GM12878 (cell line): ENCODE results near the gene TIMM17B. TPM values are rescaled to one million over a fixed set of nuclear protein-coding genes. Genes with fewer than 3 reads are reported as not detected.
A peak's percentile ranks its signal among the peaks of the same experiment; 100 is the strongest.

Source experiments
- ATAC-seq: fragments of 200-7000 bp; cut with Tn5 transposase; 3 replicates; pipeline ENCODE4 v1.9.1; 2020; ENCODE audit warnings: mild to moderate bottlenecking, moderate library complexity
- BruUV-seq: library from RNA; stranded (reverse); fragments of 400-500 nt; replicated peaks from 2 replicates; lab custom pipeline; 2021; lab: Mats Ljungman, UMichigan
- CTCF ChIA-PET: fragments of 300-600 bp; sonication (Branson Sonifier 250); formaldehyde crosslinking; extraction: SDS; loops from one replicate; lab custom pipeline; 2021; ENCODE audit warnings: inconsistent platforms; lab: Yijun Ruan, JAX
- POLR2A ChIA-PET: fragments of 350-600 bp; formaldehyde crosslinking; extraction: SDS; loops from one replicate; lab custom pipeline; 2021; ENCODE audit warnings: inconsistent platforms; lab: Charles Lee
- RAD21 ChIA-PET: fragments of 300-600 bp; sonication (Branson Sonifier 250); formaldehyde crosslinking; loops from one replicate; lab custom pipeline; 2023; ENCODE audit warnings: antibody characterized with exemption; ENCODE audit not compliant: unreplicated experiment; lab: Charles Lee
- SMC1A ChIA-PET: fragments of 300-600 bp; sonication (Branson Sonifier 250); formaldehyde crosslinking; loops from one replicate; lab custom pipeline; 2023; ENCODE audit not compliant: unreplicated experiment, uncharacterized antibody; lab: Charles Lee
- DNase-seq: peaks from one replicate; pipeline ENCODE4 v3.0.0-alpha.2; 2011; ENCODE audit warnings: low read depth, low spot score
- FAIRE-seq: peaks from 3 replicates; lab custom pipeline; 2011; peaks lifted over from hg19 to GRCh38; lab: Jason Lieb, UNC
- H2AFZ ChIP-seq: 2 replicates; pipeline ENCODE4 v1.6.0; 2011; ENCODE audit warnings: low read depth, low read length, control low read depth; ENCODE audit not compliant: control insufficient read depth
- H3K27ac ChIP-seq: 2 replicates; pipeline ENCODE4 v1.5.1; 2011; ENCODE audit warnings: control low read depth; ENCODE audit not compliant: control insufficient read depth, insufficient read depth
- H3K27me3 ChIP-seq, 2 experiments: replicated peaks in 1 of 2; 2 replicates each; pipeline versions ENCODE4 v1.6.0 to v1.6.1; 2011; ENCODE audit warnings: low read length in 1 of 2; ENCODE audit not compliant: control insufficient read depth in 2 of 2, insufficient read depth in 2 of 2
- H3K36me3 ChIP-seq, 2 experiments: 2 replicates each; pipeline ENCODE4 v1.5.1; 2011; ENCODE audit warnings: low read length in 1 of 2; ENCODE audit not compliant: control insufficient read depth in 2 of 2, insufficient read depth in 2 of 2
- H3K4me1 ChIP-seq: 2 replicates; pipeline ENCODE4 v1.6.1; 2011; ENCODE audit warnings: mild to moderate bottlenecking, low read length, moderate library complexity, mixed read lengths; ENCODE audit not compliant: control insufficient read depth, insufficient read depth
- H3K4me2 ChIP-seq: 2 replicates; pipeline ENCODE4 v1.6.0; 2011; ENCODE audit warnings: control low read depth; ENCODE audit not compliant: control insufficient read depth, insufficient read depth
- H3K4me3 ChIP-seq: fragments of 200-600 bp; sonication (generic); 2 replicates; pipeline ENCODE4 v1.5.1; 2016
- H3K79me2 ChIP-seq: 2 replicates; pipeline ENCODE4 v1.6.0; 2011; ENCODE audit warnings: low read length; ENCODE audit not compliant: control insufficient read depth, insufficient read depth
- H3K9ac ChIP-seq: 2 replicates; pipeline ENCODE4 v1.8.0; 2011; ENCODE audit warnings: low read length, control low read depth, mixed read lengths; ENCODE audit not compliant: control insufficient read depth, insufficient read depth
- H3K9me3 ChIP-seq: replicated peaks from 3 replicates; pipeline ENCODE4 v1.5.1; 2011; ENCODE audit warnings: mild to moderate bottlenecking, low read length; ENCODE audit not compliant: control insufficient read depth, insufficient read depth
- H4K20me1 ChIP-seq: 2 replicates; pipeline ENCODE4 v1.6.0; 2011; ENCODE audit not compliant: control insufficient read depth, insufficient read depth
- FOXM1 ChIP-seq: IDR thresholded peaks from 2 replicates; pipeline ENCODE4 v1.6.1; 2012; ENCODE audit warnings: low read depth, mild to moderate bottlenecking, inconsistent platforms, low read length, moderate library complexity
- NR2C1 ChIP-seq: fragments of 450-650 bp; IDR thresholded peaks from 2 replicates; pipeline ENCODE4 v1.6.1; 2017; ENCODE audit warnings: antibody characterized with exemption, mild to moderate bottlenecking, moderate library complexity
- SMARCA5 ChIP-seq: fragments of 450-650 bp; IDR thresholded peaks from 2 replicates; pipeline ENCODE4 v1.6.1; 2017; ENCODE audit warnings: mild to moderate bottlenecking
- SMC3 ChIP-seq: IDR thresholded peaks from 2 replicates; pipeline ENCODE4 v1.6.1; 2011; ENCODE audit warnings: low read length, improper control_type of control experiment, borderline replicate concordance
- WGBS: methylation state at CpG from one replicate; pipeline ENCODE4 v1.1.6; 2016; ENCODE audit warnings: low lambda C conversion rate; ENCODE audit not compliant: insufficient replicate concordance, insufficient coverage; ENCODE audit errors: missing lambda C conversion rate; 5-methylcytosine and 5-hydroxymethylcytosine counted together
- in situ Hi-C: fragments of 300-500 bp; cut with MboI; formaldehyde crosslinking; loops from 9 replicates; pipeline ENCODE4 v1.14.3; 2018; ENCODE audit warnings: mixed read lengths
- intact Hi-C: fragments of 100-400 bp; cut with micrococcal nuclease; formaldehyde crosslinking; loops from one replicate; pipeline ENCODE4 v1.14.2; 2022; ENCODE audit not compliant: unreplicated experiment
- polyA plus RNA-seq, 11 experiments: library from polyadenylated mRNA; depleted of rRNA in 4 of 11; unstranded in 6 of 11; stranded (reverse) in 5 of 11; fragments of >200 nt; fragmentation: Nextera tagmentation in 4 of 11; fragmentation: Illumina TruSeq in 1 of 11; extraction: Ambion mirVana in 4 of 11; extraction: Trizol in 1 of 11; gene quantifications; 1 replicate in 1 of 11; 2 replicates in 10 of 11; pipeline versions ENCODE4 v1.2.1 to v1.2.3, GENCODE V29; 2011 to 2016; ENCODE audit warnings: inconsistent platforms in 2 of 11, missing spikeins in 2 of 11, low read depth in 1 of 11
- total RNA-seq, 4 experiments: library from RNA; depleted of rRNA in 3 of 4; stranded (reverse); fragments of >200 nt in 3 of 4; fragmentation: Illumina TruSeq in 1 of 4; extraction: Trizol in 1 of 4; gene quantifications; 2 replicates each; pipeline versions ENCODE4 v1.2.1 to v1.2.3, GENCODE V29; 2013 to 2021
- TF ChIP-seq, protein P1 (sequence below): IDR thresholded peaks from 2 replicates; pipeline ENCODE4 v1.6.1; 2011; ENCODE audit warnings: low read depth, low read length, improper control_type of control experiment, borderline replicate concordance
- TF ChIP-seq, protein P2 (sequence below): fragments of 450-650 bp; formaldehyde crosslinking; IDR thresholded peaks from 2 replicates; pipeline ENCODE4 v1.5.0; 2022; ENCODE audit warnings: mild to moderate bottlenecking, missing genetic modification characterization
- TF ChIP-seq, protein P3 (sequence below): fragments of 450-650 bp; IDR thresholded peaks from 2 replicates; pipeline ENCODE4 v1.6.1; 2014; ENCODE audit warnings: mild to moderate bottlenecking
- TF ChIP-seq, protein P4 (sequence below), 3 experiments: IDR thresholded peaks in 2 of 3; conservative IDR thresholded peaks in 1 of 3; 2 replicates each; pipeline ENCODE4 v1.5.1; 2011; ENCODE audit warnings: low read depth in 3 of 3, low read length in 3 of 3, mild to moderate bottlenecking in 3 of 3, control low read depth in 2 of 3, moderate library complexity in 2 of 3, inconsistent platforms in 1 of 3, mixed read lengths in 1 of 3; ENCODE audit not compliant: control insufficient read depth in 2 of 3, insufficient read depth in 1 of 3; ENCODE audit errors: extremely low read depth in 1 of 3
- TF ChIP-seq, protein P5 (sequence below): IDR thresholded peaks from 2 replicates; pipeline ENCODE4 v1.6.1; 2012; ENCODE audit warnings: low read depth, low read length, improper control_type of control experiment
- TF ChIP-seq, protein P6 (sequence below): fragments of 450-650 bp; IDR thresholded peaks from 2 replicates; pipeline ENCODE4 v1.6.1; 2017; ENCODE audit warnings: low read depth, mild to moderate bottlenecking, moderate library complexity
- TF ChIP-seq, protein P7 (sequence below): IDR thresholded peaks from 2 replicates; pipeline ENCODE4 v1.6.1; 2012; ENCODE audit warnings: low read depth, low read length, improper control_type of control experiment

TIMM17B gene
- total and polyA plus RNA-seq, 10 of the 15 experiments (the other 5 are each of a cell fraction or from before 2014, with no cell fraction given) = 4.5 to 88.7 (median 47.5) TPM

DNA sequence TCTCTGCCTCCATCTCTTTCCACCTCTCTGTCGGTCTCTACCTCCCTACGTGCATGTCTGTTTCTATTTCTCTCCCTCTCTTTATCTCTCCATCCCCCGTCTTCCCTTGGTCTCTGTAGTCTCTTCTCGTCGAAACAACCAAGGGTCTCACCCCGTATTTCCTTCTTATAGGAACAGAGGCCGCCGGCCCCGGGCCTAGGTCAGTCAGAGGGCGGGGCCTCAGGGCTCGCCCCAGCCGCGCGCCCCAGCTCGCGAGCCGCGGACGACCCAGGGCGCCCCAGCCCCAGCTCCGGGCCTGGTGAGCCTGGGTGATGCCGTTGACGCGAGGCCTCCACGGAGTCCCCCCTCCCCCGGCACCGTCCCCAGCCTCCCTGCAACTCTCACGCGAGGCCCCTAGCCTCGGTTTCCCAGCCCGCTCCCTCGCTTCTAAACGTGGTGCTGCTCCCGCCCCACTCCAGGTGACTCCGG is 6.6 kb downstream of the TIMM17B start:
- peak; percentile 57 for ATAC-seq
- RAD21 ChIA-PET = interaction anchor here (1.0 to 1.2 kb wide), 2 partner anchors 16 to 55 kb away, joined by 3 to 6 read pairs; no protein-coding TSS in a partner anchor
- Histone ChIP-seq H3K36me3 (no peaks in the 10 kb centered on the region), H3K4me2 (peak overlapping the region; percentile 69; the same call in 1 of the 2 replicates), H2AFZ (peak overlapping the region; percentile 23), H4K20me1 (no peaks in the 10 kb centered on the region), H3K4me3 (peak overlapping the region; percentile 67; the same call in 1 of the 2 replicates), H3K79me2 (no peaks in the 10 kb centered on the region), H3K9ac (no peak overlapping the region), H3K27me3 (no peaks in the 10 kb centered on the region), H3K27ac (no peak overlapping the region), H3K9me3 (no peaks in the 10 kb centered on the region; the same call in 2 of the 3 replicates), H3K4me1 (no peaks in the 10 kb centered on the region)
- no TSS peak for BruUV-seq
- WGBS = 57% methylated on average over 23 of the region's 35 CpGs
- SMC1A ChIA-PET = interaction anchor here (1.1 to 1.3 kb wide), 3 partner anchors 47 to 239 kb away, joined by 4 to 6 read pairs (median 4); no protein-coding TSS in a partner anchor
- CTCF ChIA-PET = interaction anchor here (0.8 to 2.1 kb wide), 5 partner anchors 25 to 243 kb away, joined by 3 to 8 read pairs (median 5); partner anchors contain the start of gene TFE3
- POLR2A ChIA-PET = interaction anchor here (1.2 to 1.3 kb wide), 2 partner anchors 56 to 62 kb away, joined by 3 to 4 read pairs; no protein-coding TSS in a partner anchor
- in situ Hi-C loops = no loop called here
- FAIRE-seq = no peak
- intact Hi-C loops = loop anchor here (5.0 to 10.0 kb wide), 2 partner anchors 244 to 416 kb away; partner anchors contain the start of genes FTSJ1 and SLC38A5
- DNase-seq = no peak
- TF ChIP-seq, protein P1, sequence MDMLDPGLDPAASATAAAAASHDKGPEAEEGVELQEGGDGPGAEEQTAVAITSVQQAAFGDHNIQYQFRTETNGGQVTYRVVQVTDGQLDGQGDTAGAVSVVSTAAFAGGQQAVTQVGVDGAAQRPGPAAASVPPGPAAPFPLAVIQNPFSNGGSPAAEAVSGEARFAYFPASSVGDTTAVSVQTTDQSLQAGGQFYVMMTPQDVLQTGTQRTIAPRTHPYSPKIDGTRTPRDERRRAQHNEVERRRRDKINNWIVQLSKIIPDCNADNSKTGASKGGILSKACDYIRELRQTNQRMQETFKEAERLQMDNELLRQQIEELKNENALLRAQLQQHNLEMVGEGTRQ = no peak
- no peak for TF ChIP-seq NR2C1
- no peak for TF ChIP-seq SMC3
- TF ChIP-seq SMARCA5 = no peak
- TF ChIP-seq, protein P2, sequence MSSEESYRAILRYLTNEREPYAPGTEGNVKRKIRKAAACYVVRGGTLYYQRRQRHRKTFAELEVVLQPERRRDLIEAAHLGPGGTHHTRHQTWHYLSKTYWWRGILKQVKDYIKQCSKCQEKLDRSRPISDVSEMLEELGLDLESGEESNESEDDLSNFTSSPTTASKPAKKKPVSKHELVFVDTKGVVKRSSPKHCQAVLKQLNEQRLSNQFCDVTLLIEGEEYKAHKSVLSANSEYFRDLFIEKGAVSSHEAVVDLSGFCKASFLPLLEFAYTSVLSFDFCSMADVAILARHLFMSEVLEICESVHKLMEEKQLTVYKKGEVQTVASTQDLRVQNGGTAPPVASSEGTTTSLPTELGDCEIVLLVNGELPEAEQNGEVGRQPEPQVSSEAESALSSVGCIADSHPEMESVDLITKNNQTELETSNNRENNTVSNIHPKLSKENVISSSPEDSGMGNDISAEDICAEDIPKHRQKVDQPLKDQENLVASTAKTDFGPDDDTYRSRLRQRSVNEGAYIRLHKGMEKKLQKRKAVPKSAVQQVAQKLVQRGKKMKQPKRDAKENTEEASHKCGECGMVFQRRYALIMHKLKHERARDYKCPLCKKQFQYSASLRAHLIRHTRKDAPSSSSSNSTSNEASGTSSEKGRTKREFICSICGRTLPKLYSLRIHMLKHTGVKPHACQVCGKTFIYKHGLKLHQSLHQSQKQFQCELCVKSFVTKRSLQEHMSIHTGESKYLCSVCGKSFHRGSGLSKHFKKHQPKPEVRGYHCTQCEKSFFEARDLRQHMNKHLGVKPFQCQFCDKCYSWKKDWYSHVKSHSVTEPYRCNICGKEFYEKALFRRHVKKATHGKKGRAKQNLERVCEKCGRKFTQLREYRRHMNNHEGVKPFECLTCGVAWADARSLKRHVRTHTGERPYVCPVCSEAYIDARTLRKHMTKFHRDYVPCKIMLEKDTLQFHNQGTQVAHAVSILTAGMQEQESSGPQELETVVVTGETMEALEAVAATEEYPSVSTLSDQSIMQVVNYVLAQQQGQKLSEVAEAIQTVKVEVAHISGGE (CRISPR knock-in tag) = no peak
- TF ChIP-seq, protein P3, sequence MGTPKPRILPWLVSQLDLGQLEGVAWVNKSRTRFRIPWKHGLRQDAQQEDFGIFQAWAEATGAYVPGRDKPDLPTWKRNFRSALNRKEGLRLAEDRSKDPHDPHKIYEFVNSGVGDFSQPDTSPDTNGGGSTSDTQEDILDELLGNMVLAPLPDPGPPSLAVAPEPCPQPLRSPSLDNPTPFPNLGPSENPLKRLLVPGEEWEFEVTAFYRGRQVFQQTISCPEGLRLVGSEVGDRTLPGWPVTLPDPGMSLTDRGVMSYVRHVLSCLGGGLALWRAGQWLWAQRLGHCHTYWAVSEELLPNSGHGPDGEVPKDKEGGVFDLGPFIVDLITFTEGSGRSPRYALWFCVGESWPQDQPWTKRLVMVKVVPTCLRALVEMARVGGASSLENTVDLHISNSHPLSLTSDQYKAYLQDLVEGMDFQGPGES = no peak
- TF ChIP-seq, protein P4, sequence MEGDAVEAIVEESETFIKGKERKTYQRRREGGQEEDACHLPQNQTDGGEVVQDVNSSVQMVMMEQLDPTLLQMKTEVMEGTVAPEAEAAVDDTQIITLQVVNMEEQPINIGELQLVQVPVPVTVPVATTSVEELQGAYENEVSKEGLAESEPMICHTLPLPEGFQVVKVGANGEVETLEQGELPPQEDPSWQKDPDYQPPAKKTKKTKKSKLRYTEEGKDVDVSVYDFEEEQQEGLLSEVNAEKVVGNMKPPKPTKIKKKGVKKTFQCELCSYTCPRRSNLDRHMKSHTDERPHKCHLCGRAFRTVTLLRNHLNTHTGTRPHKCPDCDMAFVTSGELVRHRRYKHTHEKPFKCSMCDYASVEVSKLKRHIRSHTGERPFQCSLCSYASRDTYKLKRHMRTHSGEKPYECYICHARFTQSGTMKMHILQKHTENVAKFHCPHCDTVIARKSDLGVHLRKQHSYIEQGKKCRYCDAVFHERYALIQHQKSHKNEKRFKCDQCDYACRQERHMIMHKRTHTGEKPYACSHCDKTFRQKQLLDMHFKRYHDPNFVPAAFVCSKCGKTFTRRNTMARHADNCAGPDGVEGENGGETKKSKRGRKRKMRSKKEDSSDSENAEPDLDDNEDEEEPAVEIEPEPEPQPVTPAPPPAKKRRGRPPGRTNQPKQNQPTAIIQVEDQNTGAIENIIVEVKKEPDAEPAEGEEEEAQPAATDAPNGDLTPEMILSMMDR (IDR thresholded peaks at IDR 0.05 in 2 of 3, conservative IDR thresholded peaks at IDR 0.05 in 1 of 3; ENCODE audit: control insufficient read depth in 2 of 3, extremely low read depth in 1 of 3, insufficient read depth in 1 of 3, low read depth in 3 of 3, low read length in 3 of 3) = no peak
- TF ChIP-seq, protein P5, sequence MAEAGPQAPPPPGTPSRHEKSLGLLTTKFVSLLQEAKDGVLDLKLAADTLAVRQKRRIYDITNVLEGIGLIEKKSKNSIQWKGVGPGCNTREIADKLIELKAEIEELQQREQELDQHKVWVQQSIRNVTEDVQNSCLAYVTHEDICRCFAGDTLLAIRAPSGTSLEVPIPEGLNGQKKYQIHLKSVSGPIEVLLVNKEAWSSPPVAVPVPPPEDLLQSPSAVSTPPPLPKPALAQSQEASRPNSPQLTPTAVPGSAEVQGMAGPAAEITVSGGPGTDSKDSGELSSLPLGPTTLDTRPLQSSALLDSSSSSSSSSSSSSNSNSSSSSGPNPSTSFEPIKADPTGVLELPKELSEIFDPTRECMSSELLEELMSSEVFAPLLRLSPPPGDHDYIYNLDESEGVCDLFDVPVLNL = no peak
- TF ChIP-seq, protein P6, sequence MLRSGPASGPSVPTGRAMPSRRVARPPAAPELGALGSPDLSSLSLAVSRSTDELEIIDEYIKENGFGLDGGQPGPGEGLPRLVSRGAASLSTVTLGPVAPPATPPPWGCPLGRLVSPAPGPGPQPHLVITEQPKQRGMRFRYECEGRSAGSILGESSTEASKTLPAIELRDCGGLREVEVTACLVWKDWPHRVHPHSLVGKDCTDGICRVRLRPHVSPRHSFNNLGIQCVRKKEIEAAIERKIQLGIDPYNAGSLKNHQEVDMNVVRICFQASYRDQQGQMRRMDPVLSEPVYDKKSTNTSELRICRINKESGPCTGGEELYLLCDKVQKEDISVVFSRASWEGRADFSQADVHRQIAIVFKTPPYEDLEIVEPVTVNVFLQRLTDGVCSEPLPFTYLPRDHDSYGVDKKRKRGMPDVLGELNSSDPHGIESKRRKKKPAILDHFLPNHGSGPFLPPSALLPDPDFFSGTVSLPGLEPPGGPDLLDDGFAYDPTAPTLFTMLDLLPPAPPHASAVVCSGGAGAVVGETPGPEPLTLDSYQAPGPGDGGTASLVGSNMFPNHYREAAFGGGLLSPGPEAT = no peak
- TF ChIP-seq, protein P7, sequence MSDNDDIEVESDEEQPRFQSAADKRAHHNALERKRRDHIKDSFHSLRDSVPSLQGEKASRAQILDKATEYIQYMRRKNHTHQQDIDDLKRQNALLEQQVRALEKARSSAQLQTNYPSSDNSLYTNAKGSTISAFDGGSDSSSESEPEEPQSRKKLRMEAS = no peak
- no peak for TF ChIP-seq FOXM1
